Naive B cell (primary cell): ENCODE measurements around the gene GAPVD1. TPM values are rescaled to one million over a fixed set of nuclear protein-coding genes. Genes with fewer than 3 reads are reported as not detected.
"Not testable (repeated sequence)": the region's sequence is repeated elsewhere in the genome, so short reads cannot be mapped to it uniquely, and the experiment has no call there.

Experiments
- ATAC-seq, 2 donors: fragments of 150-1000 bp; cut with Tn5 transposase; 2 replicates each; pipeline ENCODE4 v1.10.0; 2021; ENCODE audit warnings: low read depth in 2 of 2, mild to moderate bottlenecking in 2 of 2, moderate library complexity in 2 of 2
- DNase-seq: peaks from one replicate; pipeline ENCODE4 v3.0.0; 2022
- H3K27ac Mint-ChIP-seq, 6 donors: one replicate each; pipeline ENCODE4 v1.8.0; 2020 to 2022; ENCODE audit warnings: mild to moderate bottlenecking in 6 of 6, mixed read lengths in 6 of 6, moderate library complexity in 5 of 6, inconsistent platforms in 2 of 6
- H3K27me3 Mint-ChIP-seq, 3 donors: one replicate each; pipeline ENCODE4 v1.8.0; 2021 to 2022; ENCODE audit warnings: mixed read lengths in 3 of 3, mild to moderate bottlenecking in 1 of 3
- H3K36me3 Mint-ChIP-seq, 2 donors: one replicate each; pipeline ENCODE4 v1.8.0; 2020 to 2022; ENCODE audit warnings: mixed read lengths in 2 of 2, inconsistent platforms in 1 of 2, mild to moderate bottlenecking in 1 of 2
- H3K4me1 Mint-ChIP-seq, 3 donors: one replicate each; pipeline ENCODE4 v1.8.0; 2020 to 2022; ENCODE audit warnings: mixed read lengths in 3 of 3, inconsistent platforms in 1 of 3, mild to moderate bottlenecking in 1 of 3, moderate library complexity in 1 of 3
- H3K4me3 Mint-ChIP-seq, 8 donors: one replicate each; pipeline ENCODE4 v1.8.0; 2020 to 2022; ENCODE audit warnings: mild to moderate bottlenecking in 8 of 8, mixed read lengths in 8 of 8, moderate library complexity in 8 of 8, inconsistent platforms in 2 of 8
- H3K9me3 Mint-ChIP-seq, 7 donors: one replicate each; pipeline ENCODE4 v1.8.0; 2020 to 2022; ENCODE audit warnings: mixed read lengths in 7 of 7, mild to moderate bottlenecking in 5 of 7, inconsistent platforms in 2 of 7, moderate library complexity in 1 of 7
- polyA plus RNA-seq, 6 donors: library from polyadenylated mRNA; unstranded; fragments of 300-500 nt; fragmentation: Illumina TruSeq; gene quantifications; one replicate each; pipeline ENCODE4 v1.2.3, GENCODE V29; 2021; ENCODE audit warnings: low read depth in 6 of 6

The GAPVD1 gene
- 10 to 100 TPM; 28.4 to 64.9 (median 39.0) TPM for polyA plus RNA-seq

GRCh38 chr9:125261501-125262293, at the start of gene GAPVD1:
TSS of gene GAPVD1 (plus strand) at chr9:125261826. CDS start at chr9:125298922, 37,096 bp downstream.
- peak within 1 kb of the TSS; percentile 95 to 100 (median 100) for H3K27ac Mint-ChIP-seq
- H3K36me3 Mint-ChIP-seq, result no peaks in the 10 kb centered on the region
- ATAC-seq (peak; percentile 87 to 88), DNase-seq (peak; percentile 96)
- no peaks in the 10 kb centered on the region for H3K27me3 Mint-ChIP-seq
- H3K4me1 Mint-ChIP-seq, result peaks cover 22 to 48% (median 40%) of the 10 kb centered on the region in 3 donors
- peak within 1 kb of the TSS; percentile 88 to 99 (median 97) for H3K4me3 Mint-ChIP-seq
- H3K9me3 Mint-ChIP-seq, result peaks cover 0 to 13% (median 9%) of the 10 kb centered on the region in 7 donors

- no peaks in the 10 kb centered on the region for H3K4me1 Mint-ChIP-seq
- H3K36me3 Mint-ChIP-seq, result peaks cover 8 to 14% of the 10 kb centered on the region in 2 donors
- no peak for ATAC-seq
- H3K4me3 Mint-ChIP-seq, result no peak overlapping the region
- DNase-seq, result no peak
- H3K9me3 Mint-ChIP-seq, result no peaks in the 10 kb centered on the region
- no peaks in the 10 kb centered on the region for H3K27me3 Mint-ChIP-seq
- H3K27ac Mint-ChIP-seq, result no peak overlapping the region
Measured at GRCh38 chr9:125214186-125214585, 47.4 kb upstream of the GAPVD1 start.

- Mint-ChIP-seq H3K4me1 (no peaks in the 10 kb centered on the region), H3K27ac (no peak overlapping the region), H3K27me3 (no peaks in the 10 kb centered on the region), H3K4me3 (no peak overlapping the region), H3K36me3 (peaks cover 0 to 10% of the 10 kb centered on the region in 2 donors), H3K9me3 (no peaks in the 10 kb centered on the region)
- DNase-seq (no peak), ATAC-seq (no peak)
Measured at GRCh38 chr9:125218621-125219020, 43.0 kb upstream of the GAPVD1 start.

GRCh38 chr9:125224858-125225257, 36.8 kb upstream of the GAPVD1 start:
- ATAC-seq, H3K27me3 Mint-ChIP-seq, DNase-seq, H3K4me3 Mint-ChIP-seq, H3K4me1 Mint-ChIP-seq, H3K27ac Mint-ChIP-seq, H3K9me3 Mint-ChIP-seq, H3K36me3 Mint-ChIP-seq: not testable (repeated sequence)

GRCh38 chr9:125227761-125228160, 33.9 kb upstream of the GAPVD1 start:
- Mint-ChIP-seq H3K4me3 (no peak overlapping the region), H3K36me3 (no peaks in the 10 kb centered on the region)

GRCh38 chr9:125233678-125234077, 27.9 kb upstream of the GAPVD1 start:
- no peak overlapping the region for H3K4me3 Mint-ChIP-seq
- DNase-seq (no peak), ATAC-seq (no peak)
- H3K36me3 Mint-ChIP-seq, result peaks cover 12 to 16% of the 10 kb centered on the region in 2 donors
- no peaks in the 10 kb centered on the region for H3K9me3 Mint-ChIP-seq
- no peaks in the 10 kb centered on the region for H3K27me3 Mint-ChIP-seq
- peaks cover 22 to 37% (median 25%) of the 10 kb centered on the region in 3 donors for H3K4me1 Mint-ChIP-seq
- H3K27ac Mint-ChIP-seq, result peak overlapping the region in 2 of 6 donors; percentile 56 to 67

More at GRCh38 chr9:125227761-125228160, 33.9 kb upstream of the GAPVD1 start:
- no peak overlapping the region for H3K27ac Mint-ChIP-seq
- no peaks in the 10 kb centered on the region for H3K9me3 Mint-ChIP-seq
- no peaks in the 10 kb centered on the region for H3K4me1 Mint-ChIP-seq
- H3K27me3 Mint-ChIP-seq, result no peaks in the 10 kb centered on the region
- ATAC-seq (no peak), DNase-seq (no peak)

- not testable (repeated sequence) for H3K4me3 Mint-ChIP-seq, H3K27me3 Mint-ChIP-seq
Measured at GRCh38 chr9:125234099-125234498, 27.5 kb upstream of the GAPVD1 start.

GRCh38 chr9:125235804-125236519, 25.7 kb upstream of the GAPVD1 start:
- Mint-ChIP-seq H3K4me3 (peak overlapping the region in 1 of 8 donors; percentile 74), H3K27ac (peak overlapping the region in 4 of 6 donors; percentile 33 to 61 (median 47)), H3K9me3 (no peaks in the 10 kb centered on the region), H3K36me3 (peaks cover 18 to 22% of the 10 kb centered on the region in 2 donors), H3K4me1 (peaks cover 29 to 58% (median 36%) of the 10 kb centered on the region in 3 donors), H3K27me3 (no peaks in the 10 kb centered on the region)
- DNase-seq (no peak), ATAC-seq (no peak)

More at GRCh38 chr9:125234099-125234498, 27.5 kb upstream of the GAPVD1 start:
- peaks cover 16 to 21% of the 10 kb centered on the region in 2 donors for H3K36me3 Mint-ChIP-seq
- not testable (repeated sequence) for DNase-seq, H3K9me3 Mint-ChIP-seq, ATAC-seq
- H3K27ac Mint-ChIP-seq, result peak overlapping the region in 1 of 6 donors; percentile 40
- peaks cover 26 to 41% (median 29%) of the 10 kb centered on the region in 3 donors for H3K4me1 Mint-ChIP-seq

GRCh38 chr9:125236520-125237159, 25.0 kb upstream of the GAPVD1 start:
- H3K27me3 Mint-ChIP-seq, H3K9me3 Mint-ChIP-seq, DNase-seq, ATAC-seq: not testable (repeated sequence)
- Mint-ChIP-seq H3K36me3 (peaks cover 18 to 22% of the 10 kb centered on the region in 2 donors), H3K4me3 (peak overlapping the region in 1 of 8 donors; percentile 74), H3K4me1 (peaks cover 34 to 64% (median 36%) of the 10 kb centered on the region in 3 donors), H3K27ac (peak overlapping the region in 5 of 6 donors; percentile 4 to 61 (median 48))

- ATAC-seq, result no peak
- Mint-ChIP-seq H3K27ac (peak overlapping the region in 4 of 6 donors; percentile 26 to 73 (median 64)), H3K36me3 (peaks cover 18 to 22% of the 10 kb centered on the region in 2 donors), H3K4me1 (peaks cover 41 to 71% (median 44%) of the 10 kb centered on the region in 3 donors), H3K9me3 (no peaks in the 10 kb centered on the region), H3K27me3 (no peaks in the 10 kb centered on the region), H3K4me3 (peak overlapping the region; percentile 15 to 99 (median 62))
- no peak for DNase-seq
Measured at GRCh38 chr9:125238127-125238914, 23.3 kb upstream of the GAPVD1 start.

GRCh38 chr9:125238915-125239446, 22.6 kb upstream of the GAPVD1 start:
- Mint-ChIP-seq H3K36me3 (peaks cover 18 to 22% of the 10 kb centered on the region in 2 donors), H3K27me3 (no peaks in the 10 kb centered on the region), H3K27ac (peak overlapping the region in 3 of 6 donors; percentile 26 to 80 (median 73)), H3K4me1 (peaks cover 41 to 71% (median 44%) of the 10 kb centered on the region in 3 donors), H3K9me3 (no peaks in the 10 kb centered on the region), H3K4me3 (peak overlapping the region in 7 of 8 donors; percentile 15 to 99 (median 86))
- ATAC-seq (no peak), DNase-seq (no peak)
